Astrocyte of the cerebellum (primary cell): ENCODE data around the gene FBXL7.

Experiments
- DNase-seq: peaks from one replicate; pipeline ENCODE4 v3.0.0-alpha.2; 2011; ENCODE audit warnings: low read depth
- H3K4me3 ChIP-seq: 2 replicates; pipeline ENCODE4 v1.5.1; 2011; ENCODE audit warnings: mild to moderate bottlenecking, low read depth, low read length, moderate library complexity
- in situ Hi-C: cut with HindIII; loops from 2 replicates; pipeline ENCODE4 v1.10.0; 2017; ENCODE audit warnings: low sequenced_read_pairs
- TF ChIP-seq, protein P1 (sequence below): IDR thresholded peaks from 2 replicates; pipeline ENCODE4 v1.5.1; 2012; ENCODE audit warnings: low read length, low read depth, moderate library complexity, mild to moderate bottlenecking; ENCODE audit errors: missing control alignments

FBXL7 gene

DNA sequence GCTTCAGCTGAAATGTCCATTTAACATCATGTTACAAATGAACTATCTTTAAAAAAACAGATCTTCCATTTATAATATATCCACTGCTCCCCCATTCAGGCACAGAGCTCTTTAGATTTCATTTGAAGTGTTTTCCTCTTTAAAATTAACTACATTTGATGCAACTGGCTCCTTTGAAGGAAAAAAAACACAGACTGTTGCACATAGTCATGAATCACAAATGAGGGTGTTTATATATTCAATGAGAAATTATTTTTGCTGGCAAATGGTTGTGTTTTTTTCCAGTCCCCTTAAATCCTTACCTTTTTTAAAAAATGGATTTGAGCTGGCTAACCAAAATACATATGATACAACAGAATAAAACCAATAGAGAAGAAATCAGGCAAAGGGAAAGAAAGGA lies 240.4 kb downstream of the FBXL7 start:
- no peak for DNase-seq
- no peak overlapping the region for H3K4me3 ChIP-seq
- TF ChIP-seq, protein P1, sequence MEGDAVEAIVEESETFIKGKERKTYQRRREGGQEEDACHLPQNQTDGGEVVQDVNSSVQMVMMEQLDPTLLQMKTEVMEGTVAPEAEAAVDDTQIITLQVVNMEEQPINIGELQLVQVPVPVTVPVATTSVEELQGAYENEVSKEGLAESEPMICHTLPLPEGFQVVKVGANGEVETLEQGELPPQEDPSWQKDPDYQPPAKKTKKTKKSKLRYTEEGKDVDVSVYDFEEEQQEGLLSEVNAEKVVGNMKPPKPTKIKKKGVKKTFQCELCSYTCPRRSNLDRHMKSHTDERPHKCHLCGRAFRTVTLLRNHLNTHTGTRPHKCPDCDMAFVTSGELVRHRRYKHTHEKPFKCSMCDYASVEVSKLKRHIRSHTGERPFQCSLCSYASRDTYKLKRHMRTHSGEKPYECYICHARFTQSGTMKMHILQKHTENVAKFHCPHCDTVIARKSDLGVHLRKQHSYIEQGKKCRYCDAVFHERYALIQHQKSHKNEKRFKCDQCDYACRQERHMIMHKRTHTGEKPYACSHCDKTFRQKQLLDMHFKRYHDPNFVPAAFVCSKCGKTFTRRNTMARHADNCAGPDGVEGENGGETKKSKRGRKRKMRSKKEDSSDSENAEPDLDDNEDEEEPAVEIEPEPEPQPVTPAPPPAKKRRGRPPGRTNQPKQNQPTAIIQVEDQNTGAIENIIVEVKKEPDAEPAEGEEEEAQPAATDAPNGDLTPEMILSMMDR = no peak
- in situ Hi-C loops = no loop called here

GRCh38 chr5:15741591-15741990 lies 241.6 kb downstream of the FBXL7 start:
- in situ Hi-C loops = no loop called here
- no peak overlapping the region for H3K4me3 ChIP-seq
- TF ChIP-seq, protein P1 = no peak
- DNase-seq = no peak

DNA sequence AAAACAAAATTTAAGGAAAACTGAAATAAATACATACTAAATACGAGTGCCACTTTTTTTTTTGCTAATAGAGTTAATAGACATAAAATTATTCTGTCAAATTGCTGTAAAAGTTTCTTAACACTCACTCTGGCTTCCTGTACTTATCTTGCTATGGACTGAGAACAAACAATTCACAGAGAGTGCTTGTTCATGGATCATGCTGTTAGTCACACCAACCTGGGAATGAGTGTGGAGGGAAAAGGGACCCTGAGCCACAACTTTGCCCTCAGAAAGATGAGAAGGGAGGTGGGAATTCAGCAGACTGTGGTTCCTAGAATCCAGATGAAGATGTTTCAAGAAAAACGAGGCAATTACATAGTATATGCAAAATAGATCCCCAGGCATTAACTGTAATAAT lies 246.9 kb downstream of the FBXL7 start:
- TF ChIP-seq, protein P1 = no peak
- DNase-seq = no peak
- no peak overlapping the region for H3K4me3 ChIP-seq
- in situ Hi-C loops = no loop called here

DNA sequence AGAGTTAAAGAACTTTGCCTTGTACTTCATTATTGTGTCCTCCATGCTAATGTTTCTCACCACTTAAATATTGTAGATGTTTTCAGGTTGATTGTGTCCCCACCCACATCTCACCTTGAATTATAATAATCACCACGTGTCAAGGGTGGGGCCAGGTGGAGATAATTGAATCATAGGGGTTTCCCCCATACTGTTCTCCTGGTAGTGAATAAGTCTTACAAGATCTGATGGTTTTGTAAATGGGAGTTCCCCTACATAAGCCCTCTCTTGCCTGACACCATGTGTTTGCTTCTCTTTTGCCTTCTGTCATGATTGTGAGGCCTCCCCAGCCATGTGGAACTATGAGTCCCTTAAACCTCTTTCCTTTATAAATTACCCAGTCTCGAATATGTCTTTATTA lies 248.3 kb downstream of the FBXL7 start:
- DNase-seq = no peak
- H3K4me3 ChIP-seq = no peak overlapping the region
- TF ChIP-seq, protein P1 = no peak
- in situ Hi-C loops = no loop called here

DNA sequence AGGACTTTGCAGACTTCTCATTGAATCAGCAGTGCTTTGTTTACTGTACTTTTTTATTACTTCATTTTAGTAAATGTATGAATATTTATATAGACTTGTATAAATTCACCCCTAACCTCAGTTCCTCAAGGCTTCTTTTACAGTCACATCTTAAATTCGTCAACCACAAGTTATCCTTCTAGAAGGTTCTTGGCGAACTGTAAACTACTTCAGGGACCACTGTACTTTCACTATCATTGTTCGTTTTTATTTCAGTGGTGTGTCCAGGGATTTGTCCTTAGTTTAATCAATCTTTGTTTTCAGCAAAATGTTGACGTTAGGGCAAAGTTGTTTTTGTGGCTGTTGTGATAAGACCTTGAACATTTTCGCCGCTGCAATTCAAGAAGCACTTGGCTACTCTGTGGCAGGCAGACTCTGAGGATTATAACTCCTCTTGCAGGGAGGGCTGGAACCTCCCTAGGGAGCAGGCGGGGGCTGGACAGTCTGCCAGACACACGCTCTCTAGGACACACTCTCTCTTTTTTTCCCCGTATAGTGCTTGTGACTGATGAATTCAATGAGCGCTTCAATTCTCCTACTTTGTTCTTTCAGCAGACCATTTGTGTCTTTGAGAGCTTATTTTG lies 252.8 kb downstream of the FBXL7 start:
- TF ChIP-seq, protein P1 = no peak
- no peak overlapping the region for H3K4me3 ChIP-seq
- DNase-seq = no peak
- in situ Hi-C loops = no loop called here

DNA sequence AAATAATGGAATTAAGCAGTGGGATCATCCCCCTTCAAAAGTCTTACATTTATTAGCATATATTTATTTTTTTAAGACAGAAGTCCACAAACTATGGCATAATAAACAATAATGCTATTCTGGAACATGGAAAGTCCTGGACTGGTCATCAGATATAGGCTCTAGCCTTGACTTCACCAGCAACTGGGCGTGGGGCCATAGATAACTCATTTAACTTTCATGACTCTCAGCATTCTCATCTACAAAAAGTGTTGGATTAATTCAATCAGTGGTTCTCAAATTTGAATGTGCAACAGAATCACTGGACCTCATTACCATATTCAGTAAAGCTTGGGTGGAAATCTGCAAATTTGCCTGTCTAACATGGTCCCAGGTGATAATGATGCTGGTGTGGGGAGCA lies 253.8 kb downstream of the FBXL7 start:
- TF ChIP-seq, protein P1 = no peak
- no peak for DNase-seq
- in situ Hi-C loops = no loop called here
- no peak overlapping the region for H3K4me3 ChIP-seq
